ENCODE results near the gene CXADR.

The CXADR gene

GRCh38 chr21:17585875-17586450, 73.1 kb downstream of the CXADR start:
- H3K27ac ChIP-seq = no peak overlapping the region
- no peaks in the 10 kb centered on the region for H3K4me1 ChIP-seq
- H3K9me3 ChIP-seq = no peaks in the 10 kb centered on the region
- H3K27me3 ChIP-seq = no peaks in the 10 kb centered on the region
- H3K4me3 ChIP-seq = no peak overlapping the region
- H3K36me3 ChIP-seq = 0 out of 2 replicates have a peak, but pooled peaks cover 4% of the 10 kb centered on the region
- H3K9ac ChIP-seq = no peak overlapping the region
- H3K4me2 ChIP-seq = no peak overlapping the region
- TF ChIP-seq Cebpa-rat (IDR thresholded peaks at IDR 0.05) = no peak
- H4K20me1 ChIP-seq = no peaks in the 10 kb centered on the region

- H3K4me1 ChIP-seq = no peaks in the 10 kb centered on the region
- no peak overlapping the region for H3K4me3 ChIP-seq
- 0 out of 2 replicates have a peak, but pooled peaks cover 4% of the 10 kb centered on the region for H4K20me1 ChIP-seq
- H3K27me3 ChIP-seq = no peaks in the 10 kb centered on the region
- H3K4me2 ChIP-seq = no peak overlapping the region
- H3K9ac ChIP-seq = no peak overlapping the region
- H3K27ac ChIP-seq = no peak overlapping the region
- no peaks in the 10 kb centered on the region for H3K9me3 ChIP-seq
- no peak for TF ChIP-seq Cebpa-rat (IDR thresholded peaks at IDR 0.05)
- peaks cover 34% of the 10 kb centered on the region for H3K36me3 ChIP-seq
Measured at GRCh38 chr21:17590430-17590829, 77.6 kb downstream of the CXADR start.

GRCh38 chr21:17597680-17598079, 84.8 kb downstream of the CXADR start:
- peaks cover 80% of the 10 kb centered on the region for H3K36me3 ChIP-seq
- no peak overlapping the region for H3K9ac ChIP-seq
- no peak for TF ChIP-seq Cebpa-rat (IDR thresholded peaks at IDR 0.05)
- H3K27me3 ChIP-seq = no peaks in the 10 kb centered on the region
- no peaks in the 10 kb centered on the region for H3K9me3 ChIP-seq
- H4K20me1 ChIP-seq = peaks cover 21% of the 10 kb centered on the region
- no peak overlapping the region for H3K27ac ChIP-seq
- H3K4me3 ChIP-seq = no peak overlapping the region
- H3K4me1 ChIP-seq = no peaks in the 10 kb centered on the region
- H3K4me2 ChIP-seq = no peak overlapping the region

- Histone ChIP-seq H3K27me3 (no peaks in the 10 kb centered on the region), H3K4me1 (no peaks in the 10 kb centered on the region), H3K4me3 (no peak overlapping the region), H4K20me1 (peaks cover 27% of the 10 kb centered on the region), H3K27ac (no peak overlapping the region), H3K4me2 (no peak overlapping the region), H3K9me3 (no peaks in the 10 kb centered on the region), H3K36me3 (peaks cover 84% of the 10 kb centered on the region), H3K9ac (no peak overlapping the region)
- TF ChIP-seq Cebpa-rat (IDR thresholded peaks at IDR 0.05) = no peak
Measured at GRCh38 chr21:17598437-17598836, 85.6 kb downstream of the CXADR start.

GRCh38 chr21:17602874-17603273, 90.0 kb downstream of the CXADR start:
- Histone ChIP-seq H3K27me3 (no peaks in the 10 kb centered on the region), H3K4me2 (no peak overlapping the region), H3K9me3 (no peaks in the 10 kb centered on the region), H3K4me3 (no peak overlapping the region), H3K36me3 (peaks cover 83% of the 10 kb centered on the region), H4K20me1 (peaks cover 48% of the 10 kb centered on the region), H3K27ac (no peak overlapping the region), H3K9ac (no peak overlapping the region), H3K4me1 (no peaks in the 10 kb centered on the region)
- no peak for TF ChIP-seq Cebpa-rat (IDR thresholded peaks at IDR 0.05)

GRCh38 chr21:17607684-17608083, 94.8 kb downstream of the CXADR start:
- no peak for TF ChIP-seq Cebpa-rat (IDR thresholded peaks at IDR 0.05)
- peaks cover 51% of the 10 kb centered on the region for H3K36me3 ChIP-seq
- H3K4me2 ChIP-seq = no peak overlapping the region
- H3K4me3 ChIP-seq = no peak overlapping the region
- peaks cover 67% of the 10 kb centered on the region for H4K20me1 ChIP-seq
- no peaks in the 10 kb centered on the region for H3K27me3 ChIP-seq
- no peak overlapping the region; the same call in 1 of the 2 replicates for H3K27ac ChIP-seq
- no peaks in the 10 kb centered on the region for H3K9me3 ChIP-seq
- H3K9ac ChIP-seq = no peak overlapping the region
- peaks cover 11% of the 10 kb centered on the region for H3K4me1 ChIP-seq

GRCh38 chr21:17609681-17610080, 96.8 kb downstream of the CXADR start:
- no peak overlapping the region for H3K27ac ChIP-seq

GRCh38 chr21:17610911-17611310, 98.1 kb downstream of the CXADR start:
- peaks cover 17% of the 10 kb centered on the region for H3K4me1 ChIP-seq
- H3K9ac ChIP-seq = peak overlapping the region; percentile 84; the same call in 1 of the 2 replicates
- H3K36me3 ChIP-seq = peaks cover 25% of the 10 kb centered on the region
- H3K27me3 ChIP-seq = no peaks in the 10 kb centered on the region
- no peak for TF ChIP-seq Cebpa-rat (IDR thresholded peaks at IDR 0.05)
- peak overlapping the region; percentile 98 for H3K4me3 ChIP-seq
- H3K27ac ChIP-seq = peak overlapping the region; percentile 92
- peaks cover 44% of the 10 kb centered on the region for H4K20me1 ChIP-seq
- H3K4me2 ChIP-seq = peak overlapping the region; percentile 84
- no peaks in the 10 kb centered on the region for H3K9me3 ChIP-seq

More at GRCh38 chr21:17609681-17610080, 96.8 kb downstream of the CXADR start:
- no peaks in the 10 kb centered on the region for H3K27me3 ChIP-seq
- H3K4me3 ChIP-seq = no peak overlapping the region
- H3K4me2 ChIP-seq = no peak overlapping the region
- no peaks in the 10 kb centered on the region for H3K9me3 ChIP-seq
- TF ChIP-seq Cebpa-rat (IDR thresholded peaks at IDR 0.05) = no peak
- no peak overlapping the region for H3K9ac ChIP-seq
- H4K20me1 ChIP-seq = peaks cover 48% of the 10 kb centered on the region
- peaks cover 17% of the 10 kb centered on the region for H3K4me1 ChIP-seq
- peaks cover 31% of the 10 kb centered on the region for H3K36me3 ChIP-seq

GRCh38 chr21:17611414-17612022, 98.7 kb downstream of the CXADR start:
- no peak for TF ChIP-seq Cebpa-rat (IDR thresholded peaks at IDR 0.05)
- H3K4me1 ChIP-seq = peaks cover 17% of the 10 kb centered on the region

GRCh38 chr21:17612023-17612564, 99.3 kb downstream of the CXADR start:
- peaks cover 43% of the 10 kb centered on the region for H4K20me1 ChIP-seq
- H3K27ac ChIP-seq = peak overlapping the region; percentile 92
- peak overlapping the region; percentile 84 for H3K9ac ChIP-seq
- TF ChIP-seq Cebpa-rat (IDR thresholded peaks at IDR 0.05) = no peak
- no peaks in the 10 kb centered on the region for H3K27me3 ChIP-seq
- H3K9me3 ChIP-seq = no peaks in the 10 kb centered on the region
- peak overlapping the region; percentile 98 for H3K4me3 ChIP-seq
- peaks cover 19% of the 10 kb centered on the region for H3K36me3 ChIP-seq
- peaks cover 17% of the 10 kb centered on the region for H3K4me1 ChIP-seq
- peak overlapping the region; percentile 84 for H3K4me2 ChIP-seq

More at GRCh38 chr21:17611414-17612022, 98.7 kb downstream of the CXADR start:
- H3K4me3 ChIP-seq = peak overlapping the region; percentile 98
- no peaks in the 10 kb centered on the region for H3K9me3 ChIP-seq
- peaks cover 20% of the 10 kb centered on the region for H3K36me3 ChIP-seq
- H3K9ac ChIP-seq = peak overlapping the region; percentile 84
- peak overlapping the region; percentile 84 for H3K4me2 ChIP-seq
- peak overlapping the region; percentile 92 for H3K27ac ChIP-seq
- H3K27me3 ChIP-seq = no peaks in the 10 kb centered on the region
- peaks cover 44% of the 10 kb centered on the region for H4K20me1 ChIP-seq
